Liver (tissue), 9 donors: Measurements from ENCODE around the gene ZFP36. TPM values are rescaled to one million over a fixed set of nuclear protein-coding genes. Genes with fewer than 3 reads are reported as not detected.

Experiments
- DNase-seq: peaks from one replicate; pipeline ENCODE4 v3.0.0-alpha.2; 2017; ENCODE audit warnings: low spot score
- H3K27ac ChIP-seq, 2 donors: one replicate each; pipeline ENCODE4 v1.7.0; 2013; ENCODE audit warnings: inconsistent platforms in 2 of 2, low read length in 2 of 2, control low read depth in 1 of 2, low read depth in 1 of 2, mild to moderate bottlenecking in 1 of 2
- H3K27me3 ChIP-seq, 4 donors: one replicate each; pipeline versions ENCODE4 v1.6.1 to v1.7.0; 2013; ENCODE audit warnings: low read length in 3 of 4, inconsistent platforms in 1 of 4, mild to moderate bottlenecking in 1 of 4, moderate library complexity in 1 of 4; ENCODE audit not compliant: control insufficient read depth in 4 of 4, insufficient read depth in 4 of 4
- H3K36me3 ChIP-seq, 4 donors: one replicate each; pipeline versions ENCODE4 v1.6.1 to v1.7.0; 2013; ENCODE audit warnings: low read length in 3 of 4, mild to moderate bottlenecking in 3 of 4, low read depth in 1 of 4, moderate library complexity in 1 of 4; ENCODE audit not compliant: control insufficient read depth in 4 of 4, insufficient read depth in 3 of 4
- H3K4me1 ChIP-seq, 4 donors: one replicate each; pipeline versions ENCODE4 v1.6.1 to v1.7.0; 2013; ENCODE audit warnings: low read length in 3 of 4, mild to moderate bottlenecking in 3 of 4, moderate library complexity in 1 of 4; ENCODE audit not compliant: control insufficient read depth in 4 of 4, insufficient read depth in 4 of 4
- H3K4me3 ChIP-seq, 3 donors: one replicate each; pipeline versions ENCODE4 v1.6.1 to v1.7.0; 2013; ENCODE audit warnings: low read length in 3 of 3, control low read depth in 1 of 3, low read depth in 1 of 3, mild to moderate bottlenecking in 1 of 3
- H3K9ac ChIP-seq, 2 donors: one replicate each; pipeline ENCODE4 v1.7.0; 2013; ENCODE audit warnings: low read length in 2 of 2, mild to moderate bottlenecking in 2 of 2, moderate library complexity in 2 of 2, control low read depth in 1 of 2, low read depth in 1 of 2
- H3K9me3 ChIP-seq, 4 donors: one replicate each; pipeline versions ENCODE4 v1.6.1 to v1.7.0; 2013; ENCODE audit warnings: low read length in 3 of 4; ENCODE audit not compliant: control insufficient read depth in 4 of 4
- ATF3 ChIP-seq: IDR thresholded peaks from 2 replicates; pipeline ENCODE4 v1.6.1; 2016; ENCODE audit warnings: antibody characterized with exemption
- CTCF ChIP-seq: fragments of 150-350 bp; IDR thresholded peaks from 2 replicates; pipeline ENCODE4 v1.5.1; 2017; ENCODE audit warnings: improper control_type of control experiment, low read depth, low read length; ENCODE audit not compliant: missing input control
- EGR1 ChIP-seq, 2 donors: IDR thresholded peaks; 2 replicates each; pipeline ENCODE4 v1.6.1; 2016 to 2018; ENCODE audit warnings: antibody characterized with exemption in 2 of 2, low read depth in 2 of 2
- FOXA1 ChIP-seq: IDR thresholded peaks from 2 replicates; pipeline ENCODE4 v1.6.1; 2016; ENCODE audit warnings: antibody characterized with exemption
- FOXA2 ChIP-seq: IDR thresholded peaks from 2 replicates; pipeline ENCODE4 v1.6.1; 2016; ENCODE audit warnings: antibody characterized with exemption
- GABPA ChIP-seq, 2 donors: IDR thresholded peaks in 1 of 2; conservative IDR thresholded peaks in 1 of 2; 2 replicates each; pipeline ENCODE4 v1.6.1; 2016; ENCODE audit warnings: antibody characterized with exemption in 2 of 2, mild to moderate bottlenecking in 1 of 2, moderate library complexity in 1 of 2
- HNF4A ChIP-seq, 2 donors: conservative IDR thresholded peaks; 2 replicates each; pipeline ENCODE4 v1.6.1; 2016; ENCODE audit warnings: antibody characterized with exemption in 2 of 2, mild to moderate bottlenecking in 2 of 2
- HNF4G ChIP-seq: IDR thresholded peaks from 2 replicates; pipeline ENCODE4 v1.6.1; 2016; ENCODE audit warnings: antibody characterized with exemption
- JUND ChIP-seq, 2 donors: IDR thresholded peaks; 2 replicates each; pipeline ENCODE4 v1.6.1; 2016; ENCODE audit warnings: antibody characterized with exemption in 2 of 2
- MAX ChIP-seq: IDR thresholded peaks from 2 replicates; pipeline ENCODE4 v1.6.1; 2016; ENCODE audit warnings: antibody characterized with exemption
- RAD21 ChIP-seq, 2 donors: IDR thresholded peaks; 2 replicates each; pipeline ENCODE4 v1.6.1; 2016; ENCODE audit warnings: antibody characterized with exemption in 2 of 2, mild to moderate bottlenecking in 2 of 2
- REST ChIP-seq: IDR thresholded peaks from 2 replicates; pipeline ENCODE4 v1.6.1; 2016; ENCODE audit warnings: antibody characterized with exemption, mild to moderate bottlenecking
- RXRA ChIP-seq, 2 donors: IDR thresholded peaks; 2 replicates each; pipeline ENCODE4 v1.6.1; 2017 to 2018; ENCODE audit warnings: antibody characterized with exemption in 2 of 2, mild to moderate bottlenecking in 1 of 2
- SP1 ChIP-seq: IDR thresholded peaks from 2 replicates; pipeline ENCODE4 v1.6.1; 2018; ENCODE audit warnings: antibody characterized with exemption, mild to moderate bottlenecking
- TAF1 ChIP-seq: conservative IDR thresholded peaks from 2 replicates; pipeline ENCODE4 v1.6.1; 2016; ENCODE audit warnings: antibody characterized with exemption, mild to moderate bottlenecking
- YY1 ChIP-seq: IDR thresholded peaks from 2 replicates; pipeline ENCODE4 v1.6.1; 2016; ENCODE audit warnings: antibody characterized with exemption, mild to moderate bottlenecking
- WGBS: extraction: QIAGEN DNeasy Blood & Tissue Kit; methylation state at CpG from one replicate; pipeline ENCODE4 v1.1.7; 2013; 5-methylcytosine and 5-hydroxymethylcytosine counted together
- polyA plus RNA-seq, 2 donors: library from polyadenylated mRNA; stranded (reverse) in 1 of 2; unstranded in 1 of 2; fragments of 200-250 nt in 1 of 2; fragments of >200 nt in 1 of 2; fragmentation: Nextera tagmentation in 1 of 2; extraction: Ambion mirVana in 1 of 2; gene quantifications; one replicate each; pipeline versions ENCODE4 v1.2.1 to v1.2.3, GENCODE V29; 2013 to 2015
- total RNA-seq, 2 donors: library from RNA; depleted of rRNA; stranded (reverse); fragments of >200 nt; gene quantifications; one replicate each; pipeline ENCODE4 v1.2.3, GENCODE V29; 2014
- donor health status: healthy.
- donor health status: healthy.
- donor health status: healthy.
- donor health status: healthy.
- donor health status: healthy.

ZFP36 gene
- total and polyA plus RNA-seq, 4 donors: 3.6 to 91.9 (median 35.5) TPM

GRCh38 chr19:39359026-39359425 is 47.6 kb upstream of the ZFP36 start:
- Histone ChIP-seq H3K4me3 (no peak overlapping the region), H3K9ac (no peak overlapping the region), H3K36me3 (peaks cover 17 to 61% (median 47%) of the 10 kb centered on the region in 4 donors), H3K27me3 (no peaks in the 10 kb centered on the region), H3K27ac (no peak overlapping the region), H3K9me3 (no peaks in the 10 kb centered on the region), H3K4me1 (peaks cover 7 to 19% (median 14%) of the 10 kb centered on the region in 4 donors)
- WGBS: 94% methylated on average over 3 of the region's 3 CpGs
- DNase-seq: no peak
- TF ChIP-seq CTCF (no peak), HNF4A (conservative IDR thresholded peaks at IDR 0.05) (no peak), SP1 (no peak), FOXA1 (no peak), FOXA2 (no peak), TAF1 (no peak), ATF3 (no peak), JUND (IDR thresholded peaks at IDR 0.05) (no peak), RAD21 (IDR thresholded peaks at IDR 0.05) (no peak), MAX (no peak), RXRA (IDR thresholded peaks at IDR 0.05) (no peak), YY1 (no peak), GABPA (IDR thresholded peaks at IDR 0.05 in 1 of 2, conservative IDR thresholded peaks at IDR 0.05 in 1 of 2) (no peak), HNF4G (no peak), EGR1 (IDR thresholded peaks at IDR 0.05; ENCODE audit: low read depth in 2 of 2) (no peak)

GRCh38 chr19:39360599-39360998 is 46.0 kb upstream of the ZFP36 start:
- TF ChIP-seq REST: no peak
- TF ChIP-seq TAF1: no peak
- no peak for TF ChIP-seq SP1
- TF ChIP-seq GABPA (IDR thresholded peaks at IDR 0.05 in 1 of 2, conservative IDR thresholded peaks at IDR 0.05 in 1 of 2): no peak
- TF ChIP-seq RXRA (IDR thresholded peaks at IDR 0.05): no peak
- TF ChIP-seq YY1: no peak
- TF ChIP-seq RAD21 (IDR thresholded peaks at IDR 0.05): no peak
- H3K4me3 ChIP-seq: no peak overlapping the region
- no peak overlapping the region for H3K27ac ChIP-seq
- no peak overlapping the region for H3K9ac ChIP-seq
- H3K27me3 ChIP-seq: no peaks in the 10 kb centered on the region
- no peaks in the 10 kb centered on the region for H3K9me3 ChIP-seq
- WGBS: 95% methylated on average over 1 of the region's 1 CpG
- H3K36me3 ChIP-seq: peaks cover 13 to 47% (median 40%) of the 10 kb centered on the region in 4 donors
- no peak for DNase-seq
- peaks cover 7 to 19% (median 14%) of the 10 kb centered on the region in 4 donors for H3K4me1 ChIP-seq
